SK-N-SH (cell line): ENCODE results near the gene KIAA1549. TPM values are rescaled to one million over a fixed set of nuclear protein-coding genes. Genes with fewer than 3 reads are reported as not detected.
A peak's percentile ranks its signal among the peaks of the same experiment; 100 is the strongest.

Source experiments
- CTCF ChIA-PET: fragments of 300-600, 350-600 bp; formaldehyde crosslinking; extraction: SDS; loops from one replicate; lab custom pipeline; 2021; lab: Yijun Ruan, JAX
- POLR2A ChIA-PET: fragments of 350-600 bp; sonication (Branson Sonifier 250); formaldehyde crosslinking; extraction: SDS; loops from one replicate; lab custom pipeline; 2020; ENCODE audit warnings: antibody characterized with exemption, inconsistent platforms; lab: Yijun Ruan, JAX
- DNase-seq: peaks from one replicate; pipeline ENCODE4 v3.0.0; 2012
- H2AFZ ChIP-seq: fragments of 200-600 bp; sonication (generic); 2 replicates; pipeline ENCODE4 v1.8.1; 2016; ENCODE audit warnings: antibody characterized with exemption, mild to moderate bottlenecking, low read depth
- H3F3A ChIP-seq: fragments of 200-600 bp; sonication (generic); replicated peaks from 2 replicates; pipeline ENCODE3; 2016; ENCODE audit warnings: antibody characterized with exemption, mild to moderate bottlenecking; ENCODE audit not compliant: insufficient read depth
- H3K27ac ChIP-seq, 2 experiments: fragments of 200-500 bp in 1 of 2; fragments of 200-600 bp in 1 of 2; sonication (Bioruptor generic) in 1 of 2; sonication (generic), shearing (Covaris generic) in 1 of 2; 2 replicates each; pipeline versions ENCODE4 v1.5.1 to v1.6.1; 2014 to 2016; ENCODE audit warnings: low read depth in 2 of 2, inconsistent platforms in 1 of 2, low read length in 1 of 2, mild to moderate bottlenecking in 1 of 2, mixed read lengths in 1 of 2
- H3K27me3 ChIP-seq: fragments of 200-600 bp; sonication (generic), shearing (Covaris generic); 2 replicates; pipeline ENCODE4 v1.6.1; 2016; ENCODE audit warnings: mixed run types; ENCODE audit not compliant: insufficient read depth
- H3K36me3 ChIP-seq, 2 experiments: fragments of 200-500 bp in 1 of 2; fragments of 200-600 bp in 1 of 2; sonication (Bioruptor generic) in 1 of 2; sonication (generic) in 1 of 2; replicated peaks in 1 of 2; 2 replicates each; pipeline versions ENCODE3 to v1.5.1; 2014 to 2016; ENCODE audit warnings: low read length in 1 of 2, mild to moderate bottlenecking in 1 of 2; ENCODE audit not compliant: insufficient read depth in 2 of 2, control insufficient read depth in 1 of 2
- H3K4me1 ChIP-seq, 2 experiments: fragments of 200-500 bp in 1 of 2; fragments of 200-600 bp in 1 of 2; sonication (Bioruptor generic) in 1 of 2; sonication (generic), shearing (Covaris generic) in 1 of 2; 2 replicates each; pipeline versions ENCODE4 v1.5.1 to v1.6.1; 2014 to 2016; ENCODE audit warnings: low read depth in 1 of 2, low read length in 1 of 2, mixed run types in 1 of 2; ENCODE audit not compliant: insufficient read depth in 2 of 2, control insufficient read depth in 1 of 2
- H3K4me2 ChIP-seq: fragments of 200-600 bp; sonication (generic), shearing (Covaris generic); 2 replicates; pipeline ENCODE4 v1.6.1; 2017; ENCODE audit warnings: mixed run types
- H3K4me3 ChIP-seq, 2 experiments: fragments of 200-500 bp in 1 of 2; fragments of 200-600 bp in 1 of 2; sonication (Bioruptor generic) in 1 of 2; sonication (generic), shearing (Covaris generic) in 1 of 2; 2 replicates each; pipeline versions ENCODE4 v1.5.1 to v1.8.1; 2014 to 2016; ENCODE audit warnings: low read depth in 2 of 2, inconsistent platforms in 1 of 2, low read length in 1 of 2, mild to moderate bottlenecking in 1 of 2, mixed read lengths in 1 of 2, moderate library complexity in 1 of 2
- H3K79me2 ChIP-seq: fragments of 200-600 bp; sonication (generic); 2 replicates; pipeline ENCODE4 v1.8.1; 2017; ENCODE audit warnings: mild to moderate bottlenecking; ENCODE audit not compliant: insufficient read depth
- H3K9ac ChIP-seq: fragments of 200-600 bp; sonication (generic); 2 replicates; pipeline ENCODE4 v1.6.1; 2017; ENCODE audit warnings: mixed run types
- H3K9me2 ChIP-seq: fragments of 200-600 bp; sonication (generic); 2 replicates; pipeline ENCODE4 v1.6.1; 2017; ENCODE audit warnings: mixed run types
- H3K9me3 ChIP-seq: fragments of 200-600 bp; sonication (generic); 2 replicates; pipeline ENCODE4 v1.6.1; 2017; ENCODE audit warnings: mixed run types, mild to moderate bottlenecking, moderate library complexity
- H4K20me1 ChIP-seq: fragments of 200-600 bp; sonication (generic); 2 replicates; pipeline ENCODE4 v1.6.1; 2017; ENCODE audit warnings: mild to moderate bottlenecking, mixed run types; ENCODE audit not compliant: insufficient read depth
- FOSL2 ChIP-seq: IDR thresholded peaks from 2 replicates; pipeline ENCODE4 v1.4.0; 2012; ENCODE audit warnings: low read depth, mild to moderate bottlenecking, moderate library complexity, borderline replicate concordance
- GATA2 ChIP-seq: sonication (generic); formaldehyde crosslinking; IDR thresholded peaks from 2 replicates; pipeline ENCODE4 v1.5.0; 2020; ENCODE audit warnings: mild to moderate bottlenecking, missing genetic modification reagents
- IRF3 ChIP-seq: fragments of 150-350 bp; IDR thresholded peaks from 2 replicates; pipeline ENCODE4 v1.6.1; 2016; ENCODE audit warnings: mild to moderate bottlenecking, low read depth, low read length
- PBX3 ChIP-seq: IDR thresholded peaks from 2 replicates; pipeline ENCODE4; 2012
- RCOR1 ChIP-seq: fragments of 150-350 bp; IDR thresholded peaks from 2 replicates; pipeline ENCODE4 v1.6.1; 2017; ENCODE audit warnings: antibody characterized with exemption, low read length
- TAF1 ChIP-seq: IDR thresholded peaks from 2 replicates; pipeline ENCODE4 v1.6.1; 2012; ENCODE audit warnings: low read depth, mild to moderate bottlenecking, low read length, moderate library complexity, borderline replicate concordance
- ZBTB33 ChIP-seq: IDR thresholded peaks from 2 replicates; pipeline ENCODE4 v1.4.0; 2012; ENCODE audit warnings: low read depth, borderline replicate concordance
- WGBS: methylation state at CpG from one replicate; pipeline ENCODE4 v1.1.6; 2017; ENCODE audit warnings: low lambda C conversion rate; 5-methylcytosine and 5-hydroxymethylcytosine counted together
- polyA plus RNA-seq, 3 experiments: library from polyadenylated mRNA; depleted of rRNA; stranded (reverse); fragments of >200 nt; gene quantifications; 2 replicates each; pipeline ENCODE4 v1.2.3, GENCODE V29; 2012

The KIAA1549 gene
- polyA plus RNA-seq, 1 of the 3 experiments (the other 2 are of a cell fraction), result 3.6 TPM

- Histone ChIP-seq H2AFZ (no peak overlapping the region), H3K36me3 (no peaks in the 10 kb centered on the region), H3K4me1 (peaks cover 15 to 20% of the 10 kb centered on the region in 2 experiments), H3K79me2 (peaks cover 4% of the 10 kb centered on the region; the same call in 1 of the 2 replicates), H3K9me3 (no peaks in the 10 kb centered on the region), H3K4me3 (no peak overlapping the region), H3K9ac (no peak overlapping the region), H3K9me2 (no peaks in the 10 kb centered on the region), H3K27ac (no peak overlapping the region), H3K4me2 (no peak overlapping the region), H3F3A (peaks cover 17% of the 10 kb centered on the region), H3K27me3 (no peaks in the 10 kb centered on the region), H4K20me1 (no peaks in the 10 kb centered on the region)
- POLR2A ChIA-PET, result no interaction called here
- 95% methylated on average over 1 of the region's 1 CpG for WGBS
- no peak for DNase-seq
- CTCF ChIA-PET, result interaction anchor here (0.9 kb wide), 1 partner anchor 10 kb away, joined by 3 read pairs; no protein-coding TSS in a partner anchor
- TF ChIP-seq RCOR1 (no peak), GATA2 (no peak), IRF3 (no peak), TAF1 (no peak)
- TF ChIP-seq, all 33 proteins: peak for 0
Measured at GRCh38 chr7:138929969-138930368, 51.2 kb downstream of the KIAA1549 start.

- Histone ChIP-seq H3K4me1 (peaks cover 5 to 12% of the 10 kb centered on the region in 2 experiments; a peak in 3 of 4 replicates), H3K4me3 (no peak overlapping the region), H3F3A (peaks cover 7% of the 10 kb centered on the region), H4K20me1 (no peaks in the 10 kb centered on the region), H3K9me2 (no peaks in the 10 kb centered on the region), H3K27me3 (no peaks in the 10 kb centered on the region), H3K9me3 (no peaks in the 10 kb centered on the region), H2AFZ (peak overlapping the region; percentile 11), H3K9ac (no peak overlapping the region), H3K4me2 (peak overlapping the region; percentile 40; the same call in 1 of the 2 replicates), H3K36me3 (no peaks in the 10 kb centered on the region), H3K79me2 (peaks cover 4% of the 10 kb centered on the region; the same call in 1 of the 2 replicates), H3K27ac (peak overlapping the region in 1 of 2 experiments; percentile 62; a peak in 1 of 4 replicates)
- WGBS, result 92% methylated on average over 8 of the region's 8 CpGs
- TF ChIP-seq FOSL2, result no peak
- TF ChIP-seq PBX3, result no peak
- TF ChIP-seq ZBTB33, result no peak
- DNase-seq, result no peak
- ChIA-PET POLR2A (no interaction called here), CTCF (interaction anchor here (1.3 to 8.7 kb wide), 4 partner anchors 9 to 149 kb away, joined by 3 to 41 read pairs (median 4); no protein-coding TSS in a partner anchor)
Measured at GRCh38 chr7:138926241-138926612, 55.0 kb downstream of the KIAA1549 start.
